ENCODE measurements around the gene SGIP1.

DNA sequence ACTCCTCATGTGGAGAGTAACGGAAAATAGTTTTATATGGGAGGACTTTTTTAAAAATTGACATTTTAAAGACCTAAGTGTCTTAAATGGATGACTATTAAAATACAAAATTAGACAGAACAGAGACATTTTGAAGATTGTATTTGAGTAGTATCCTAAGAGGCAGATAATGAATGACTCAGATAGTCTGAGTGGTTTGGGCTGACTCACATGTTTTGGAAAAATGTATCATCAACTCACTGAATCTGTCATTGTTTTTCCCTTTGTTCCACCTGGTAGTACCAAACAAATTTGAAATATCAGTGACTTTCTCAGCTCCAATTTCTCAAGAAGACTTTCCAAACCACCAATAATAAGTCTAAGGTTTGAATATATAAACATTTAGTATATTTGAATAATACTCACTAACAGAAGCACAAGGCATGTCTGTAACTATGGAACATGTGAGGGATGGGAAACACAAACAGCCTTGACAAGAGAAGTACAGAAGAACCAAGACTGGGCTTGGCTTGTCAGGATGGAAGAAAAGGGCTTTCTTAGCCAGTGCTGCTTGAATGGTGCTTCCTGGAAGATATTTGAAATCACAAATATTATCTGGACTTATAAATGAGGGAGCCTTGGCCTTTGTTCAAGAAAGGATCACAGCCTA lies 90.6 kb downstream of the SGIP1 start:
- TF ChIP-seq, protein P1, sequence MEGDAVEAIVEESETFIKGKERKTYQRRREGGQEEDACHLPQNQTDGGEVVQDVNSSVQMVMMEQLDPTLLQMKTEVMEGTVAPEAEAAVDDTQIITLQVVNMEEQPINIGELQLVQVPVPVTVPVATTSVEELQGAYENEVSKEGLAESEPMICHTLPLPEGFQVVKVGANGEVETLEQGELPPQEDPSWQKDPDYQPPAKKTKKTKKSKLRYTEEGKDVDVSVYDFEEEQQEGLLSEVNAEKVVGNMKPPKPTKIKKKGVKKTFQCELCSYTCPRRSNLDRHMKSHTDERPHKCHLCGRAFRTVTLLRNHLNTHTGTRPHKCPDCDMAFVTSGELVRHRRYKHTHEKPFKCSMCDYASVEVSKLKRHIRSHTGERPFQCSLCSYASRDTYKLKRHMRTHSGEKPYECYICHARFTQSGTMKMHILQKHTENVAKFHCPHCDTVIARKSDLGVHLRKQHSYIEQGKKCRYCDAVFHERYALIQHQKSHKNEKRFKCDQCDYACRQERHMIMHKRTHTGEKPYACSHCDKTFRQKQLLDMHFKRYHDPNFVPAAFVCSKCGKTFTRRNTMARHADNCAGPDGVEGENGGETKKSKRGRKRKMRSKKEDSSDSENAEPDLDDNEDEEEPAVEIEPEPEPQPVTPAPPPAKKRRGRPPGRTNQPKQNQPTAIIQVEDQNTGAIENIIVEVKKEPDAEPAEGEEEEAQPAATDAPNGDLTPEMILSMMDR (IDR thresholded peaks at IDR 0.05): no peak
- no peak for TF ChIP-seq POLR2A (IDR thresholded peaks at IDR 0.05)
